ENCODE results near the gene CABP4. TPM values are rescaled to one million over a fixed set of nuclear protein-coding genes. Genes with fewer than 3 reads are reported as not detected.
"Not testable (repeated sequence)": the region's sequence is repeated elsewhere in the genome, so short reads cannot be mapped to it uniquely, and the experiment has no call there.

CABP4 gene
- total RNA-seq, 1 donor: not detected

GRCh38 chr11:67464411-67465188 lies 9.4 kb downstream of the CABP4 start:
- Histone ChIP-seq H3K36me3 (ENCODE audit: insufficient read depth, low read length) (no peaks in the 10 kb centered on the region), H3K4me3 (ENCODE audit: insufficient read depth, low read length) (peak overlapping the region; percentile 75), H3K79me2 (ENCODE audit: insufficient read depth, low read length) (peaks cover 10% of the 10 kb centered on the region), H3K4me2 (ENCODE audit: insufficient read depth, low read length) (peak overlapping the region; percentile 82), H4K20me1 (ENCODE audit: insufficient read depth, low read length) (no peaks in the 10 kb centered on the region), H3K27ac (ENCODE audit: low read depth, low read length) (peak overlapping the region; percentile 70), H3K4me1 (ENCODE audit: insufficient read depth, low read length) (peaks cover 24% of the 10 kb centered on the region), H2AFZ (ENCODE audit: low read length) (peak overlapping the region; percentile 72), H3K27me3 (ENCODE audit: insufficient read depth, low read length) (peaks cover 3% of the 10 kb centered on the region), H3K9me3 (ENCODE audit: low read depth, low read length) (no peaks in the 10 kb centered on the region)
- DNase-seq (ENCODE audit: insufficient read length, low spot score, missing footprints): peak; percentile 97
- TF ChIP-seq CTCF (IDR thresholded peaks at IDR 0.05; ENCODE audit: extremely low read depth, low read depth, low read length): no peak

GRCh38 chr11:67465189-67465510 lies 10.0 kb downstream of the CABP4 start:
- Histone ChIP-seq H3K9me3 (ENCODE audit: low read depth, low read length) (no peaks in the 10 kb centered on the region), H3K4me3 (ENCODE audit: insufficient read depth, low read length) (peak overlapping the region; percentile 75), H3K36me3 (ENCODE audit: insufficient read depth, low read length) (no peaks in the 10 kb centered on the region), H3K27ac (ENCODE audit: low read depth, low read length) (peak overlapping the region; percentile 37), H3K4me1 (ENCODE audit: insufficient read depth, low read length) (peaks cover 25% of the 10 kb centered on the region), H3K4me2 (ENCODE audit: insufficient read depth, low read length) (peak overlapping the region; percentile 82), H3K79me2 (ENCODE audit: insufficient read depth, low read length) (peaks cover 10% of the 10 kb centered on the region), H4K20me1 (ENCODE audit: insufficient read depth, low read length) (no peaks in the 10 kb centered on the region), H2AFZ (ENCODE audit: low read length) (no peak overlapping the region), H3K27me3 (ENCODE audit: insufficient read depth, low read length) (peaks cover 3% of the 10 kb centered on the region)
- peak; percentile 73 for DNase-seq (ENCODE audit: insufficient read length, low spot score, missing footprints)
- TF ChIP-seq CTCF (IDR thresholded peaks at IDR 0.05; ENCODE audit: extremely low read depth, low read depth, low read length): no peak

GRCh38 chr11:67465530-67465929 lies 10.4 kb downstream of the CABP4 start:
- not testable (repeated sequence) for H2AFZ ChIP-seq (ENCODE audit: low read length); DNase-seq (ENCODE audit: insufficient read length, low spot score, missing footprints); H3K9me3 ChIP-seq (ENCODE audit: low read depth, low read length); H3K27me3 ChIP-seq (ENCODE audit: insufficient read depth, low read length); H3K36me3 ChIP-seq (ENCODE audit: insufficient read depth, low read length); H4K20me1 ChIP-seq (ENCODE audit: insufficient read depth, low read length); H3K27ac ChIP-seq (ENCODE audit: low read depth, low read length)
- Histone ChIP-seq H3K4me3 (ENCODE audit: insufficient read depth, low read length) (peak overlapping the region; percentile 75), H3K4me1 (ENCODE audit: insufficient read depth, low read length) (peaks cover 25% of the 10 kb centered on the region), H3K4me2 (ENCODE audit: insufficient read depth, low read length) (peak overlapping the region; percentile 82), H3K79me2 (ENCODE audit: insufficient read depth, low read length) (peaks cover 10% of the 10 kb centered on the region)

GRCh38 chr11:67466367-67466766 lies 11.2 kb downstream of the CABP4 start:
- Histone ChIP-seq H3K79me2 (ENCODE audit: insufficient read depth, low read length) (peaks cover 10% of the 10 kb centered on the region), H3K4me1 (ENCODE audit: insufficient read depth, low read length) (peaks cover 25% of the 10 kb centered on the region), H3K4me3 (ENCODE audit: insufficient read depth, low read length) (no peak overlapping the region), H3K27me3 (ENCODE audit: insufficient read depth, low read length) (no peaks in the 10 kb centered on the region), H3K36me3 (ENCODE audit: insufficient read depth, low read length) (no peaks in the 10 kb centered on the region), H3K4me2 (ENCODE audit: insufficient read depth, low read length) (no peak overlapping the region), H3K9me3 (ENCODE audit: low read depth, low read length) (no peaks in the 10 kb centered on the region), H2AFZ (ENCODE audit: low read length) (no peak overlapping the region), H4K20me1 (ENCODE audit: insufficient read depth, low read length) (no peaks in the 10 kb centered on the region), H3K27ac (ENCODE audit: low read depth, low read length) (no peak overlapping the region)
- TF ChIP-seq CTCF (IDR thresholded peaks at IDR 0.05; ENCODE audit: extremely low read depth, low read depth, low read length): no peak
- DNase-seq (ENCODE audit: insufficient read length, low spot score, missing footprints): no peak

All from osteoblast (primary cell).